HG03196 (cell line): Measurements from ENCODE around the gene LIF.
"Not testable (repeated sequence)": the region's sequence is repeated elsewhere in the genome, so short reads cannot be mapped to it uniquely, and the experiment has no call there.

Experiments used
- ATAC-seq: cut with Tn5 transposase; IDR thresholded peaks from one replicate; pipeline ENCODE4 v1.9.1; 2021; ENCODE audit not compliant: unreplicated experiment

Gene LIF

DNA sequence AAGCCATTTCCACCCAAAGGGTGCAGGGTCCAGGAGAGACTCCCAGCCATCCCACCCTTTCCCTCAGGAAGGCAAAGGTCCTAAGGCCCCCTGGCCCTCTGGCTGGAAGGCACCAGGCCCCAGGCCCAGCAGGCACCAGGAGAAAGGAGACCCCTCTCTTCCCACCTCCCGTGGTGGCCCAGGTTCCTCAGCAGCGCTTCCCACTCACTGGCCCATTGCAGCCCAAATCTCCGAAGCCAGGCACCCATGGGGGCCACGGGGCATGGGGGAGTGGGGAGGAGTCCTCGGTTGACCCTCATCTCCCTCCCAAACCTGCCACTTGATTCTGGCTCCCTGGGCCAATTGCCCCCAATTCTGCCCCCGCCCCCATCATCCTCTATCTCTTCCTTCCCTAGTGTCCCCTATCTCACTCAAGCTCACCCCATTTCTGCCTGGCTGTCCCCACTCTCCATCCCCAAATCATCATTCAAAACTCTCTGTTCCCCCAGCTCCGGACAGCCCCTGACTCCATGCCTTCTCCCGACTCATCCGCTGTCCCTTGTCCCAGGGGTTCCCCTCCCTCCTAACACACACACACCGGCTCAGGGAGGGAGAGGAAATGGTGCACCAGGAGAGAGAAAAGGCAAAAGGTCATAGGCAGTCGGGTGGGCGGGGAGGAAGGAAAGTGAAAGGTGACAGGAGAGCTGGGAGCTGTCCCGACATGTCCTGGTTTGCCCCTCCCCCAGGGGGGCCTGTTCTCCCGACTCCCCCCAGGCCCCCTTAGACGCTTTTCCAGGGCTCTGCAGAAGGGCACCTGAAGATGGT lies 1.2 kb downstream of the LIF start:
- ATAC-seq, result no peak

DNA sequence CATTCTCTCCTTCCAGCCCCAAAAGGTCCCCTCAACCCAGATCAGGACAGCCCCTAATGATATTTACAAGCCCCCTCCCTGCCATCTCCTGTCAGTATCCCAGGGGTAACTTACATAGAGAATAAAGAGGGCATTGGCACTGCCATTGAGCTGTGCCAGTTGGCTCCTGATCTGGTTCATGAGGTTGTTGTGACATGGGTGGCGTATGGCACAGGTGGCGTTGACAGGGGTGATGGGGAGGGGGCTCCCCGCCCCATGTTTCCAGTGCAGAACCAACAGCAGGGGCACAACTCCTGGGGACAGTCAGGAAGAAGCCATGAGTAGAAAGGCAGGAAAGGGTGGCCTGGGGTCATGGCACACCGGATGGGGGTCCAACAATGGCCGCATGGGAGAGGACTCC lies 1.9 kb downstream of the LIF start:
- ATAC-seq, result no peak

DNA sequence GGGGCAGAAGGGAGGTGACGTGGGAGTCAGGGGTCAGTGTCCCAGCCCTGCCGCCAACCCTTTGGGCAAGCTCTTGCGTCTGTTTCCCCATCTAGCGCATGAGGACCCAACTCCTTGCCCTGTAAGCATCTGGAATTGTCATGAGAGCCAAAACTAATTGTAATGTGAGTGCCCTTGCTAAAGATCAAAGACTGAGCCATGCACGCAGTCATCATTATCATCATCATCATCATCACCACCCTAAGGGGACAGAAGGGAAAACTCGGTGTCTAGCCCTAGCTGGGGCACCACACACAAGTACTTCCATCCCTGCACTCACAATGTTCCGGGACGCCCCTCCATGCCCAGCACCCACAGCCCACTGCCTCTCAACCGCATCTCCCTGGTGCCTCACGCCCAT lies 2.5 kb downstream of the LIF start:
- ATAC-seq, result no peak

DNA sequence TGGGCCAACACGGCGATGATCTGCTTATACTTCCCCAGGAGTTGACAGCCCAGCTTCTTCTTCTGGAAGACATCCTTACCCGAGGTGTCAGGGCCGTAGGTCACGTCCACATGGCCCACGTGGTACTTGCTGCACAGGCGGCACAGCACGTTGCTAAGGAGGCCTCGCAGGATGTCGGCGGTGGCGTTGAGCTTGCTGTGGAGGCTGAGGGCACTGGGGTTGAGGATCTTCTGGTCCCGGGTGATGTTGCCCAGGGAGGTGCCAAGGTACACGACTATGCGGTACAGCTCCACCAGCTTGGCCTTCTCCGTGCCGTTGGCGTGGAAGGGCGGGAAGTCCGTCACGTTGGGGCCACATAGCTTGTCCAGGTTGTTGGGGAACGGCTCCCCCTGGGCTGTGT lies 2.9 kb downstream of the LIF start:
- no peak for ATAC-seq

DNA sequence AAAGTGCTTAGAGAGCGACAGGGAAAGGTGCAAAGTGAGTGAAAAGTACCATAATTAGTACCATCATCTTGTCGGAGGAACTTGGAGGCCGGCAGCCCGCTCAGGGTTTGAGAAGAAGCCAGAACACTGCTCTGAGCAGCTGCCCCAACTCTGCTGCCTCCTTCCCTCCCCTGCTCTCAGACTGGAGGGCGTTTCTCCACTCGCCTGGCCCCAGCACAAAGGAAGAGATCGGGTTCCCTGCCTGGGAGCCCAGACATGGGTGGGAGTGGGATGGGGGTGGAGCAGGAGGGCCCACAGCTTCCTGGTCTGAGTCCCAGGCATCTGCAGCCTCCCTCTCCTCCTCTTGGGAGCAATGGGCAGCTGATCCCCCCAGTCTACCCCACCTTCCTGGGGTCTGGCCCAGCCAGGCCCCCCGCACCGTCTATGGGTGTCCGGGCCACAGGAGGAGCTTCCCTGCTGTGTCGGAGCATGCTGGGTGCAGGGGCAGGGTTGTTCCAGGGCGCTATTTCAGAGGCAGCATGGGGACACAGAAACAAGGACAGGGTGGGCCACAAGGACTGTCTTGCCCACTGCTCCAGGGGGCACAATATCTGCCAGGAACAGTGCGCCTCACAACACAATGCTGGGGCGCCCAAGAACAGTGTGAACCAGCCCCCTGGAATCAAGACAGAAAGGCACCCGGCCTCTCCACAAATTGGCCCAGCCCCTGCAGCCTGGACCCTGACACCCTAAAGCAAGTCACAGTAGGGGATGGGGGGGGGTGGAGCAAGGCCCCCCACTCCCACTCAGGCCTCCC lies 4.8 kb downstream of the LIF start:
- no peak for ATAC-seq

DNA sequence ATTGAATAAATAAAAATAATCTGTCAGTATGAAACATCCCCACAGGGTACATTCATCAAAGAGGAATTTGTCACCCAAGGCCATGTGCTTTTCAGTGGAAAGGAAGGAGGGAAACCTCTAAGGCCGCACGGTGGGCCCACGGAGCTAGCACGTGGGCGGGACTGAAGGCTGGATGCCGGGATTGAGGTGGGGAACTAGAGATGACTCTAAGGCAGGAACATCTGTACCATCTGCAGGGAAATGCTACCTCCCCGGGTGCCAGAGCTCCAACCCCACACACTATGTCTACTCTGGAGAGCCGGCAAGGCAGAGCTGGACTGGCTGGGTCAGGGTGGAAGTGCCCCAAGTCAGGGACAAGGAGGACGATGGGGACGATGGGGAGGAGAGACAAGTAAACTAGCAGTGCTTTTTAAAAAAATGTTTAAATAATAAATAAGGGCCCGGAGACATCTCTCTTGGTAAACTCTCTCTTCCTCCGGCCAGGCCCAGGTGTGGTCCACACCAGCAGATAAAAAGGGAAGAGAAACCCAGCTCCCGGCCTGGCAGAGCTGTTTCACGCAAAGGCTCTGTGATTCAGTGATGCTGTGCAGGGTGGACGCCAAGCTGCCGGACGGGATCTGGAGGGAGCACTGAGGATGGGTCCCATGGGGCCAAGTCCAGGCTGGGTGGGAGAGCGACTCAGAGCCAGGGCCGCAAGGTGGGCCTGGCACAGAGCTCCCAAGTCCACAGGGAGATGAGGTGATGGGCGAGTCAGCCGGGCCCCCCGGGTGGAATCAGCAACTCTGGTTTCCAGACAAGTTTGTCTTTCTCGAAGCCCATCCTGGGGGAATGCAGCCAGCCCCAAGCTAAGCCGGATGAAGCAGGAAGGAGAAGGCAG lies 5.8 kb downstream of the LIF start:
- ATAC-seq, result no peak

DNA sequence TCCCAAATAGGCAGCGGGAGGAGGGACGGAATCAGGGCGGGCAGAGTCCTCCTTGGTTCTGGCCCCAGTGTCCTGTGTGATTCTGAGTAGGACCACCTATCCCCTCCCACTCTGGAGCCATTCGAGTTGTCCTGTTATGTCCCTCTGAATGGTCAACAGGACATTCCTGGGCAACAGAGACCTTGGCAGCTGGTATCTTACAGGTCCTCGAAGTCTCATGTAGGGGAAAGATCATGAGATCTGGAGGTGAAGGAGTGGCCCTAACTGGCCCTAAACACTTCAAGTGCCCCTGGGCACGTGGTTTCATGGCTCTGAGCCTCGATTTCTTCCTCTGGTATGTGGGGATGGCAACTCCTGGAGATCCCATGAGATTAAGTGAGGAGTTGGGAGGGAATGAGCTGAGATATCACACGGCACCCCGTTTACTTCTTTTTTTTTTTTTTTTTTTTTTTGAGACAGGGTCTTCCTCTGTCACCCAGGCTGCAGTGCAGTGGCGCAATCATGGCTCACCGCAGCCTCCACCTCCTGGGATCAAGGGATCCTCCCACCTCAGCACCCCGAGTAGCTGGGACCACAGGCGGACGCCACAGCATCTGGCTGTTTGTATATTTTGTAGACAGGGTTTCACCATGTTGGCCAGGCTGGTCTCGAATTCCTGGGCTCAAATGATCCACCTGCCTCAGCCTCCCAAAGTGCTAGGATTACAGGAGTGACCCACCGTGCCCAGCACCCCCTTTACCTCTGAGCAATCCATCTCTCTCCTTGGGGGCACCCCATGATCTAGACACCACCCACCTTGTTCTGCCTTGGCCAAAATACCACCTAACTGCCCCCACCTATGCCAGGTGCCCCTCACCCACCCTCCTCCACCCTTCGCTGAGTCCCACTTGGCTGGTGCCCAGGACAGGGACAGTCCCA lies 6.8 kb downstream of the LIF start:
- no peak for ATAC-seq

DNA sequence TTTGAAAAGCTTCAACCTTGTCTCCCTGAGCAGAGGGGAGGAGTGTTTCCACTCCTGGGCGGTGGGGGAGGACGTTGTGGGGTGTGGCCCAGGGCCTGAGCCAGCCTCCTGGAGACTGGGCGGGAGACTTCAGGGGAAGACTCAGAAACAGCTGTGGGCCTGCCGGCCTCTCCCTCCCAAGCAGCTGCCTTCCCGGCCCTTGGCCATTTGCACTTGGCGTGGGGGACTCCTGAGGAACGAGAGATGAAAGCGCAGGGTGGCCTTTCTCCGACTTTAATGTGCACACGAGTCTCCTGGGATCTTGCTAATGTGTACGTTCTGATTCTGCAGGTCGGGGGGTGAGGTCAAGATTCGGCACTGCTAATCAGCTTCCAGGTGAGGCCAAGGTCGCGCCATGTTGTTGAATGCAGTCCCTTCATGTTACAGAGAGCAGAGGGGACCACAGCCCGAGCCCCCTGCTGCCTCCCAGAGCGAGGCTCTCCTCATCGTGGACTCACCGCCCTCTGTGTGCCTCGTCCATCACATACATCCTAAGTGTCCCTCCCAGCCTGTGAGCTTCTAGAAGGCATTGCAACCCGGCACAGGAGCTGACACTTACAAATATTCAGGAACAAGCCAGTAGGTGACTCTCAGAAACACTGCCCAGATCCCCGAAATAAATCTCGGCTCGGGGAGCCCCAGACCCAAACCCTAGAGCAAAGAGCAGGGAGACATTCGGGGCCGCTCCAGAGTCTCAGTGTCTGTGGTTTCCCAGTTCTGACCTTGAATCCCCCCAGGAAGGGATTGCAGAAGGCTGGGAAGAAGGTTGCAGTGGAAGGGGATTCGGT lies 7.7 kb downstream of the LIF start:
- no peak for ATAC-seq

DNA sequence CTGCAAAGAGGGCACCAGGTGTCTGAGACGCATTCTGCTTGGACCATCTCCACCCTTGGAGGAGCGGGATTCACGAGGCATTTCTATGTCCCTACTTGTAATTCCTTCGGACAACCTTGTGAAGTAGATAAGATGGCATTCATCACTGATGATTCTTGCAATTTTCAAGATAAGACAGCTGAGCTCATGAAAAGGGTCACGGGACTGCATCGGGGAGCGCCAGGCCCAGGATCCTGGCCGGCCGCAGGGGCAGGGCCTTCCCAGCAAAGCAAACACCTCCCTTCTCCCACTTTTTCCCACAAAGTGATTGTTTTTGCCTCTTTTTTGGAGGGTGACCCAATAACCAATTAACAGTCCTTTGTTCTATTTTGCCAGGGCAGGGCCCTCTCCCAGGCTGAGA lies 8.4 kb downstream of the LIF start:
- no peak for ATAC-seq

DNA sequence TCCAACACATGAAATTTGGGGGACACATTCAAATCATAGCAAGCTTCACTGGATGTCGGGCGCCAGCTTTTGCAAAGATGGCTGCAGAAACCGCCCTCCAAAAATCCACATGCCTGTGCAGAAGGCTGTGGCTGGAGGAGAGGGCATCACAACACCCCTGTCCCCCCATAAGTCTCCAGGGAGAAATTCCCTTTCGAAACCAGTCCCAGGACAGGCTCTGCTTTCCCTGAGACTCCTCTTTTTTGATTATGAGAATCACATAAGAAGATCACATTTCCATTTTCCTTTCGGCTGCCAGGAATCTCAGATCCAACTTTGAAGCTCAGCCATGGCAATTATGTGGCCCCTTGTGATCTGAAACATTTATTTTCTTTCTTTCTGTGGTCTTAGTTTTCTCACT lies 9.7 kb downstream of the LIF start:
- no peak for ATAC-seq

DNA sequence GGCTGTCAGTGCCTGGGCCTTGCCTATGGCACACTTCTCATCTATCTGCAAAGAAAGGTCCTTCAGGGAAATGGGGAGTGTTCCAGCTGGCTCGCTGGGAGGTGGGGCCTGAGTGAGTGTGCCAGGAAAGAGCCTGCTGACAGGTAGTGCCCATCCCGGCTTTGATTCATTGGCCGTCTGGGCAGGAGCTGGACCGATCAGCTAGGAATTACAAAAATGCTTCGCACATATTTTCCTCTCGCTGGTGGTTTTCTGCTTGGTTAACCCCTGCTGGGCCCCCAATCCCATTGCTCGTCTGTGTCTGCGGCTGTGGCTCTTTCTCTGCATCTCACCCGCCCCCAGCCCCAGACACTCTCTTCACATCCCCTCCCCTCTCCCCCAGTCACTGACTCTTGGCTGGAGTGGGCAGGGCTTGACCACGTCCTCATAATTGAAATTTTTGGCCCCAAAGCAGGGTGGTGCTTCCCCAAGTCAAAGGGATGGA lies 10.8 kb downstream of the LIF start:
- no peak for ATAC-seq

DNA sequence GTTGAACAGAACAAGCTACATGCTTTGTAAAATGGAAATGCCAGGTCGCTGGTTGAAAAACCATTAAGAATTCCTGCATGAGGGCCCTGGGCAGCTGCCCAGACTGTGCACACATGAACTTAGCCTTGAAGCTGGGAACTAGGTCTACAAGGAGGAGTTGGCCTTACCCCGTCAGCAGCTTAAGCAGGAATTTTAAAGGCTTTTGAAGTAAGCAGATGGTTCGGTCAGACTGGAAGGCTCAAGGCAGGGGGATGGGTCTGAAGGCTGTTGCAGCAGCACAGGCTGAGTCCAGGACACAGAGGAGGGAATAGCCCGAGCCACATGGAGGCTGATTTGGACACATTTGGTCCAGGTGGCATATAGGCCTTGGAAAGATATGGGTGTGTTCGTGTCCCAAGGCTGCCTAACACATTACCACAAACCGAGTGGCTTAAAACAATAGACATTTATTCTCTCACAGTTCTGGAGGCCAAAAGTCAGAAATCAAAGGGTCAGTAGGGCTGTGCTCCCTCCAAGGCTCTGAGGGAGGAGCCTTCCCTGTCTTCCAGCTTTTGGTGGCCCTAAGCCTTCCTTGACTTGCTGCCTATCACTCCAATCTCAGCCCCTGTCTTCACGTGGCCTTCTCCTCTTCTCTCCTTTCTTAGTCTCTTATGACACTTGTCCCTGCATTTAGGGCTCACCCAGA lies 11.6 kb downstream of the LIF start:
- no peak for ATAC-seq

DNA sequence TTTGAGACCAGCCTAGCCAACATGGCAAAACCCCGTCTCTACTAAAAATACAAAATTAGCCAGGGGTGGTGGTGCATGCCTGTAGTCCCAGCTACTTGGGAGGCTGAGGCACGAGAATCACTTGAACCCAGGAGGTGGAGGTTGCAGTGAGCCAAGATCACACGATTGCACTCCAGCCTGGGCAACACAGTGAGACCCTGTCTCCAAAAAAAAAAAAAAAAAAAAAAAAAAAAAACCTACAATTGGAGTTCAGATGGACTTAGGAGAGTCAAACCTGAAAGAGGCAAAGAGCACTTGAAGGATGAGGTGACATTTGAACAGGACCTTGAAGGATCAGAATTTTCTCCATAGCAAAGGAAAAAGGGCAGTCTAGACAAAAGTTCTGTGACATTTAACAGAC lies 12.2 kb downstream of the LIF start:
- ATAC-seq, result not testable (repeated sequence)

DNA sequence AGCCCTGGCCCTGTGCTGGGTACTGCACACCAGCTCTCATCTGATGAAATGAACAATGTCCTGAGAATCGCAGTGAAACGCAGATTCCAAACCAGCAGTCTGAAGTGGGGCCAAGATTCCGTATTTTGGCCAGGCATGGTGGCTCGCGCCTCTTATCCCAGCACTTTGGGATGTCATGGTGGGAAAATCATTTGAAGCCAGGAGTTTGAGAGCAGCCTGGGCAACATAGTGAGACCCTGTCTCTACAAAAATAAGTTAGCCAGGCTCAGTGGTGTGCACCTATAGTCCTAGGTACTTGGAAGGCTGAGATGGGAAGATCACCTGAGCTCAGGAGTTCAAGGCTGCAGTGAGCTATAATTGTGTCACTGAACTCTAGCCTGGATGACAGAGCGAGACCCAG lies 13.0 kb downstream of the LIF start:
- ATAC-seq, result no peak

DNA sequence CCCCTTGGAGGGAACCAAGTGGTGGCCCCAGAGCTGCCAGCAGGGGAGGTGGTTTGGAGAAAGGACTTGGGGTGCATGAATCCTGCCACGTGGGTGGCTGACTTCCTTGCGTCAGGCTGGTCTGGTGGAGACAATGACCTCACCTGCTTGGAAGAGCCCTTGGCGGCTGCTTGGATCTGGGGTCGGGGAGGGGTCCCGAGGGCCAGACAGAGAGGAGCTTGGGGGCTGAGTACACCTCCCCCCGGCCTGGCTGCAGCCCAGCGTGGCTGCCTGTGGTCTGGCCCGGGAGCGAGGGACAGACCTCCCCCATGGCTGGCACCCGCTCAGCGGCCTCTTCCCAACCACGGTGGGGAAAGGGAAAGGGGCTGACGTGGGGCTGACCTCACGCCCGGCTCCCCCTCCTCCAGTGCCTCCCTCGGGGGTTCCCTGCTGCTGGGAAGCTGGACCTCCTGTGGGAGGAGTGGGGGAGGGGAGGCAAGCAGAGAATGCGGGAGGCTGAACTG lies 13.8 kb downstream of the LIF start:
- no peak for ATAC-seq

DNA sequence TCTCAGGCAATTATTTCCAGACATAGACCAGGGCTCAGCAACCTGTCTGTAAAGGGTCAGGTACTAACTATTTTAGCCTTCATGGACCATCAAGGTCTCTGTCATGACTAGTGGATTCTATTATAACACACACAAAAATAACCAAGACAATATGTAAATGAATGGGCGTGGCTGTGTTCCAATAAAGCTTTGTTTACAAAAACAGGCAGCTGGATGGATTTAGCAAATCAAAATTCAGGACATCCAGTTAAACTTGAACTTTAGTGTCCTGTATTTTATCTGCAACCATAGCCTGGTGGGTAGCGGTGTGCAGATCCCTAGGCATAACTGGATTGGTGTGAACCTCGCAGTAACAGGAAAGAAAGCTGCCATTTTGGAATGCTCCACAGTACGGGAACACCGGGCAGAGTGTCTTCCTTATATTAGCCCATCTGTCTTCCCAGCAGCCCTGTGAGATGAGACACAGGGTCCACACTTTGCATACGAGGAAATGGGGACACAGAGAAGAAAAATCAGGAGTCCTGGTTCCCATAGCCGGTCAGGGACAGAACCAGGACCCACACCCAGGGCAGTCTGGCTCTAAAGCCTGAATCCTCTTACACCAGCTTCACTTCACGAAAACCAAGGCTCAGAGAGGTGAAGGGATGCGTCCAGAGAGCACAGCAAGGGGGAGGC lies 15.6 kb downstream of the LIF start:
- no peak for ATAC-seq

DNA sequence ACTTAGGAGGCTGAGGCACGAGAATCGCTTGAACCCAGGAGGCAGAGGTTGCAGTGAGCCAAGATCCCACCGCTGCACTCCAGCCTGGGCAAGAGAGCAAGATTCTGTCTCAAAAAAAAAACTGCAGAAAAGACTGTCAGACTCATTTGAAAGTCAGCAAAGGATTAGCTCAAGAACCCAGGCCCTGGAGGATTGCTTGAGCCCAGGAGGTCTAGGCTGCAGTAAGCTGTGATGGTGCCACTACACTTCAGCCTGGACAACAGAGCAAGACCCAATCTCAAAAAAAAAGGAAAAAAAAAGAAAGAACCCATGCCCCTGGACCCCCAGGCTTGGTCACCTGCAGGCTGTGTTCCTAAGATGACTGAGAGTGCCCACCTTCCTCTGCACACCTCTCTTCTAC lies 16.2 kb downstream of the LIF start:
- no peak for ATAC-seq
